Natural killer cell (primary cell): Measurements from ENCODE around the gene RASAL3. TPM values are rescaled to one million over a fixed set of nuclear protein-coding genes. Genes with fewer than 3 reads are reported as not detected.

Experiments used
- ATAC-seq, 3 donors: fragments of 150-1000 bp in 2 of 3; fragments of 200-7000 bp in 1 of 3; cut with Tn5 transposase; 1 replicate in 1 of 3; 2 replicates in 2 of 3; pipeline ENCODE4 v1.10.0; 2021; ENCODE audit warnings: mild to moderate bottlenecking in 2 of 3, moderate library complexity in 2 of 3
- DNase-seq, 2 donors: peaks; one replicate each; pipeline versions ENCODE4 v3.0.0 to v3.0.0-alpha.2; 2013 to 2021; ENCODE audit warnings: mixed read lengths in 1 of 2
- H3K27ac ChIP-seq: one replicate; pipeline ENCODE4 v1.5.1; 2013; ENCODE audit warnings: mild to moderate bottlenecking, low read length
- H3K27me3 ChIP-seq: one replicate; pipeline ENCODE4 v1.6.1; 2013; ENCODE audit warnings: low read length; ENCODE audit not compliant: control insufficient read depth, insufficient read depth
- H3K36me3 ChIP-seq: one replicate; pipeline ENCODE4 v1.6.1; 2013; ENCODE audit warnings: low read length; ENCODE audit not compliant: control insufficient read depth, insufficient read depth
- H3K4me1 ChIP-seq: one replicate; pipeline ENCODE4 v1.6.1; 2013; ENCODE audit warnings: low read length; ENCODE audit not compliant: control insufficient read depth, insufficient read depth
- H3K4me3 ChIP-seq: one replicate; pipeline ENCODE4 v1.5.1; 2013; ENCODE audit warnings: low read length
- H3K9me3 ChIP-seq: one replicate; pipeline ENCODE4 v1.6.1; 2013; ENCODE audit warnings: low read length; ENCODE audit not compliant: control insufficient read depth, insufficient read depth
- H3K27ac Mint-ChIP-seq, 2 donors: one replicate each; pipeline ENCODE4 v1.8.0; 2022; ENCODE audit warnings: mild to moderate bottlenecking in 2 of 2, mixed read lengths in 2 of 2, moderate library complexity in 1 of 2
- H3K27me3 Mint-ChIP-seq, 2 donors: one replicate each; pipeline ENCODE4 v1.8.0; 2022; ENCODE audit warnings: low read depth in 2 of 2, mixed read lengths in 2 of 2
- H3K36me3 Mint-ChIP-seq: one replicate; pipeline ENCODE4 v1.8.0; 2022; ENCODE audit warnings: mixed read lengths
- H3K4me1 Mint-ChIP-seq, 2 donors: one replicate each; pipeline ENCODE4 v1.8.0; 2022; ENCODE audit warnings: mixed read lengths in 2 of 2
- H3K4me3 Mint-ChIP-seq: one replicate; pipeline ENCODE4 v1.8.0; 2022; ENCODE audit warnings: mild to moderate bottlenecking, moderate library complexity, mixed read lengths
- H3K9me3 Mint-ChIP-seq, 2 donors: one replicate each; pipeline ENCODE4 v1.8.0; 2022; ENCODE audit warnings: mixed read lengths in 2 of 2
- WGBS: methylation state at CpG from one replicate; pipeline ENCODE4 v1.1.7; 2013; ENCODE audit warnings: missing lambda C conversion rate; ENCODE audit not compliant: insufficient coverage; 5-methylcytosine and 5-hydroxymethylcytosine counted together
- intact Hi-C: fragments of 100-400 bp; cut with micrococcal nuclease; formaldehyde crosslinking; loops from one replicate; pipeline ENCODE4 v1.14.2; 2022
- total RNA-seq, 4 donors: library from RNA; stranded (reverse); fragments of 120-200 nt in 1 of 4; gene quantifications; one replicate each; pipeline versions ENCODE4 v1.2.3 to v1.2.4, GENCODE V29; 2013 to 2022
- TF ChIP-seq, protein P1 (sequence below): fragments of 200-600 bp; IDR thresholded peaks from one replicate; pipeline ENCODE4 v1.8.0; 2022; ENCODE audit warnings: antibody characterized with exemption

The RASAL3 gene
- total RNA-seq, 3 donors from 2014 or later (not counting 1 experiment from before 2014, with no cell fraction given), result 217 to 283 (median 224) TPM

GRCh38 chr19:15468675-15469512 is 4.5 kb upstream of the RASAL3 start:
- H3K36me3 Mint-ChIP-seq, result no peaks in the 10 kb centered on the region
- DNase-seq, result peak in 1 of 2 donors; percentile 4
- H3K27ac Mint-ChIP-seq, result peak overlapping the region in 1 of 2 donors; percentile 82
- no peaks in the 10 kb centered on the region for H3K9me3 ChIP-seq
- peaks cover 53% of the 10 kb centered on the region for H3K4me1 ChIP-seq
- TF ChIP-seq, protein P1, sequence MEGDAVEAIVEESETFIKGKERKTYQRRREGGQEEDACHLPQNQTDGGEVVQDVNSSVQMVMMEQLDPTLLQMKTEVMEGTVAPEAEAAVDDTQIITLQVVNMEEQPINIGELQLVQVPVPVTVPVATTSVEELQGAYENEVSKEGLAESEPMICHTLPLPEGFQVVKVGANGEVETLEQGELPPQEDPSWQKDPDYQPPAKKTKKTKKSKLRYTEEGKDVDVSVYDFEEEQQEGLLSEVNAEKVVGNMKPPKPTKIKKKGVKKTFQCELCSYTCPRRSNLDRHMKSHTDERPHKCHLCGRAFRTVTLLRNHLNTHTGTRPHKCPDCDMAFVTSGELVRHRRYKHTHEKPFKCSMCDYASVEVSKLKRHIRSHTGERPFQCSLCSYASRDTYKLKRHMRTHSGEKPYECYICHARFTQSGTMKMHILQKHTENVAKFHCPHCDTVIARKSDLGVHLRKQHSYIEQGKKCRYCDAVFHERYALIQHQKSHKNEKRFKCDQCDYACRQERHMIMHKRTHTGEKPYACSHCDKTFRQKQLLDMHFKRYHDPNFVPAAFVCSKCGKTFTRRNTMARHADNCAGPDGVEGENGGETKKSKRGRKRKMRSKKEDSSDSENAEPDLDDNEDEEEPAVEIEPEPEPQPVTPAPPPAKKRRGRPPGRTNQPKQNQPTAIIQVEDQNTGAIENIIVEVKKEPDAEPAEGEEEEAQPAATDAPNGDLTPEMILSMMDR, result no peak
- ATAC-seq, result peak in 1 of 3 donors; percentile 5
- H3K4me1 Mint-ChIP-seq, result peaks cover 44 to 50% of the 10 kb centered on the region in 2 donors
- no peak overlapping the region for H3K4me3 ChIP-seq
- H3K27ac ChIP-seq, result no peak overlapping the region
- intact Hi-C loops, result loop anchor here (10.0 kb wide), 1 partner anchor 204 kb away; no protein-coding TSS in a partner anchor
- H3K36me3 ChIP-seq, result no peaks in the 10 kb centered on the region
- H3K27me3 ChIP-seq, result no peaks in the 10 kb centered on the region
- 54% methylated on average over 12 of the region's 12 CpGs for WGBS
- no peaks in the 10 kb centered on the region for H3K9me3 Mint-ChIP-seq
- H3K4me3 Mint-ChIP-seq, result peak overlapping the region; percentile 89
- peaks cover 0 to 9% of the 10 kb centered on the region in 2 donors for H3K27me3 Mint-ChIP-seq

GRCh38 chr19:15467734-15468214 is 3.4 kb upstream of the RASAL3 start:
- DNase-seq, result no peak
- H3K27ac ChIP-seq, result peak overlapping the region; percentile 57
- intact Hi-C loops, result loop anchor here (10.0 kb wide), 1 partner anchor 203 kb away; no protein-coding TSS in a partner anchor

DNA sequence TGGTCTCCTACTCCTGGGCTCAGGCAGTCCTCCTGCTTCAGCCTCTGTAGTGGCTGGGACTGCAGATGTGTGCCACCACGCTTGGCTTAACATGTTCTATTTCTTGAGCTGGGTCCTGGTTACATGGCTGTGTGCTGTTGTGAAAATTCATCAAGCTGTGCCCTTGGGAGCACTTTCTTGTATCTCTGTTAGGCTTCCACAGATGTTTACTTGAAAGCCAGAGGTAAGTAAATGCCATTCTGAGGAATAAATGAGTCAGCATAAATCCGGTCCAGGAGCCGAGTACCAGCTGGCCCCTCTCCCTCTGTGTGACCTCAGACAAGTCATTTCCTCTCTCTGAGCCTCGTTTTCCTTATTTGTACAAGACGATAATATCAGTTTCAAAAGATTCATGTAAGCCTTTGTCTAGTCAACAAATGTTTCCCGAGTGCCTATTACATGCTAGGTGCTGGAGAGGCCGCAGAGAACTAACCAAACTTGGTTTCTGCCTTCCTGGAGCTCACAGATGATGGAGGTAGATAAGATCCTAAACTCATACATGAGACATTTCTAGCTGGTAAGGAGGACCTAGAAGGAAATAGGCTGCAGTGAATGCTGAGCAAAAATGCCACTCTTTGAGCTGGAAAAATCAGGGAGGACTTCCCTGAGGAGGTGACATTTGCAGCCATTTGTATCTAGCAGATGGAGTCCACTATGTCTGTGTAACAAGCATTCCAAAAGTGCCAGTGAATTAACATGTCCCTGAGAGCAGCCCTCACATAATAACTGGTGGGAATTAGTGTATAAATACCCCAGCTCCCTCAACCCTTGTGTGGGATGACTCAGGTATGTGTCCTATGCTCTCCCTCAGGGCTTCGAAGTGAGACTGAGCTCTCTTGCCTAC is 2.7 kb upstream of the RASAL3 start:
- Mint-ChIP-seq H3K36me3 (no peaks in the 10 kb centered on the region), H3K27me3 (peaks cover 0 to 9% of the 10 kb centered on the region in 2 donors), H3K9me3 (no peaks in the 10 kb centered on the region), H3K4me1 (peaks cover 52 to 66% of the 10 kb centered on the region in 2 donors), H3K27ac (peak overlapping the region; percentile 73 to 84), H3K4me3 (peak overlapping the region; percentile 89)
- Histone ChIP-seq H3K27me3 (no peaks in the 10 kb centered on the region), H3K9me3 (no peaks in the 10 kb centered on the region), H3K27ac (peak overlapping the region; percentile 57), H3K4me3 (no peak overlapping the region), H3K4me1 (peaks cover 68% of the 10 kb centered on the region), H3K36me3 (peaks cover 3% of the 10 kb centered on the region)
- WGBS, result 16% methylated on average over 8 of the region's 8 CpGs
- intact Hi-C loops, result loop anchor here (10.0 kb wide), 1 partner anchor 202 kb away; no protein-coding TSS in a partner anchor
- peak in 1 of 3 donors; percentile 11 for ATAC-seq
- peak in 1 of 2 donors; percentile 73 for DNase-seq
- TF ChIP-seq, protein P1, result no peak

More at GRCh38 chr19:15467734-15468214, 3.4 kb upstream of the RASAL3 start:
- H3K4me1 Mint-ChIP-seq, result peaks cover 52 to 60% of the 10 kb centered on the region in 2 donors
- Histone ChIP-seq H3K4me1 (peaks cover 61% of the 10 kb centered on the region), H3K27me3 (no peaks in the 10 kb centered on the region), H3K36me3 (no peaks in the 10 kb centered on the region), H3K9me3 (no peaks in the 10 kb centered on the region), H3K4me3 (no peak overlapping the region)
- peak overlapping the region; percentile 4 to 73 for H3K27ac Mint-ChIP-seq
- H3K27me3 Mint-ChIP-seq, result peaks cover 0 to 9% of the 10 kb centered on the region in 2 donors
- WGBS, result 84% methylated on average over 6 of the region's 6 CpGs
- peak overlapping the region; percentile 89 for H3K4me3 Mint-ChIP-seq
- no peaks in the 10 kb centered on the region for H3K9me3 Mint-ChIP-seq
- ATAC-seq, result no peak
- no peaks in the 10 kb centered on the region for H3K36me3 Mint-ChIP-seq
- TF ChIP-seq, protein P1, result no peak
